H9 (cell line): ENCODE measurements around the gene PRIMPOL. TPM values are rescaled to one million over a fixed set of nuclear protein-coding genes. Genes with fewer than 3 reads are reported as not detected.
"Not testable (repeated sequence)": the region's sequence is repeated elsewhere in the genome, so short reads cannot be mapped to it uniquely, and the experiment has no call there.

ENCODE experiments used
- DNase-seq: peaks from one replicate; pipeline ENCODE4 v3.0.0-alpha.2; 2017
- H2AFZ ChIP-seq: one replicate; pipeline ENCODE4 v1.6.1; 2013; ENCODE audit warnings: mild to moderate bottlenecking, low read length, control low read depth, moderate library complexity
- H2AK5ac ChIP-seq: 2 replicates; pipeline ENCODE4 v1.6.1; 2013; ENCODE audit warnings: low read length, control low read depth, mixed read lengths; ENCODE audit not compliant: insufficient read length
- H2BK120ac ChIP-seq: one replicate; pipeline ENCODE4 v1.6.1; 2013; ENCODE audit warnings: low read depth, mild to moderate bottlenecking, low read length, control low read depth, inconsistent platforms; ENCODE audit not compliant: poor library complexity, severe bottlenecking
- H2BK12ac ChIP-seq: 2 replicates; pipeline ENCODE4 v1.6.1; 2013; ENCODE audit warnings: low read length, control low read depth, mixed read lengths, low read depth; ENCODE audit not compliant: insufficient read length
- H2BK15ac ChIP-seq: 2 replicates; pipeline ENCODE4 v1.6.1; 2013; ENCODE audit warnings: low read depth, low read length, control low read depth
- H2BK20ac ChIP-seq: one replicate; pipeline ENCODE4 v1.6.1; 2013; ENCODE audit warnings: low read depth, mild to moderate bottlenecking, low read length, control low read depth, inconsistent platforms; ENCODE audit not compliant: poor library complexity, severe bottlenecking
- H2BK5ac ChIP-seq: 2 replicates; pipeline ENCODE4 v1.6.1; 2013; ENCODE audit warnings: low read length, control low read depth, mixed read lengths; ENCODE audit not compliant: insufficient read length
- H3K14ac ChIP-seq: 2 replicates; pipeline ENCODE4 v1.6.1; 2013; ENCODE audit warnings: low read length, control low read depth; ENCODE audit not compliant: insufficient read depth
- H3K18ac ChIP-seq: 2 replicates; pipeline ENCODE4 v1.6.1; 2013; ENCODE audit warnings: low read depth, mild to moderate bottlenecking, mixed read lengths, low read length, control low read depth; ENCODE audit not compliant: insufficient read length
- H3K23ac ChIP-seq: 2 replicates; pipeline ENCODE4 v1.6.1; 2013; ENCODE audit warnings: low read length, control low read depth, mixed read lengths, low read depth; ENCODE audit not compliant: insufficient read length
- H3K23me2 ChIP-seq: 2 replicates; pipeline ENCODE4 v1.6.1; 2013; ENCODE audit warnings: low read depth, mild to moderate bottlenecking, mixed read lengths, low read length, control low read depth; ENCODE audit not compliant: insufficient read length, poor library complexity, severe bottlenecking
- H3K27ac ChIP-seq: 2 replicates; pipeline ENCODE4 v1.5.1; 2013; ENCODE audit warnings: low read length, control low read depth, mixed read lengths, low read depth; ENCODE audit not compliant: insufficient read length
- H3K27me3 ChIP-seq: 2 replicates; pipeline ENCODE4 v1.6.1; 2013; ENCODE audit warnings: low read length, control low read depth, inconsistent platforms; ENCODE audit not compliant: insufficient read depth
- H3K4ac ChIP-seq: 2 replicates; pipeline ENCODE4 v1.6.1; 2013; ENCODE audit warnings: low read depth, mild to moderate bottlenecking, control low read depth, inconsistent platforms, low read length, moderate library complexity
- H3K4me1 ChIP-seq: 2 replicates; pipeline ENCODE4 v1.6.1; 2013; ENCODE audit warnings: low read length, control low read depth, inconsistent platforms; ENCODE audit not compliant: insufficient read depth
- H3K4me2 ChIP-seq: 2 replicates; pipeline ENCODE4 v1.6.1; 2013; ENCODE audit warnings: low read length, control low read depth, mixed read lengths; ENCODE audit not compliant: insufficient read length, insufficient read depth
- H3K56ac ChIP-seq: 2 replicates; pipeline ENCODE4 v1.6.1; 2013; ENCODE audit warnings: low read depth, mild to moderate bottlenecking, mixed read lengths, low read length, control low read depth; ENCODE audit not compliant: insufficient read length
- H3K79me1 ChIP-seq: 2 replicates; pipeline ENCODE4 v1.6.1; 2013; ENCODE audit warnings: low read depth, mild to moderate bottlenecking, moderate library complexity, low read length, control low read depth, inconsistent platforms; ENCODE audit not compliant: insufficient read depth, poor library complexity, severe bottlenecking
- H3K79me2 ChIP-seq: 2 replicates; pipeline ENCODE4 v1.6.1; 2013; ENCODE audit warnings: low read length, control low read depth, inconsistent platforms; ENCODE audit not compliant: insufficient read depth
- H3K9ac ChIP-seq: 2 replicates; pipeline ENCODE4 v1.6.1; 2013; ENCODE audit warnings: low read length, control low read depth, mixed read lengths; ENCODE audit not compliant: insufficient read length; ENCODE audit errors: extremely low read depth
- H3K9me3 ChIP-seq: one replicate; pipeline ENCODE4 v1.6.1; 2013; ENCODE audit warnings: low read depth, low read length, inconsistent platforms; ENCODE audit not compliant: control insufficient read depth
- H3T11ph ChIP-seq: one replicate; pipeline ENCODE4 v1.6.1; 2013; ENCODE audit warnings: mild to moderate bottlenecking, low read length, control low read depth, inconsistent platforms
- H4K20me1 ChIP-seq: one replicate; pipeline ENCODE4 v1.6.1; 2013; ENCODE audit not compliant: control insufficient read depth, insufficient read length, insufficient read depth
- H4K5ac ChIP-seq: 2 replicates; pipeline ENCODE4 v1.6.1; 2013; ENCODE audit warnings: low read depth, mild to moderate bottlenecking, mixed read lengths, low read length, control low read depth; ENCODE audit not compliant: insufficient read length
- H4K8ac ChIP-seq: replicated peaks from 2 replicates; pipeline ENCODE4 v1.6.1; 2013; ENCODE audit warnings: low read length, control low read depth, mixed read lengths, low read depth; ENCODE audit not compliant: insufficient read length
- H4K91ac ChIP-seq: 2 replicates; pipeline ENCODE4 v1.6.1; 2013; ENCODE audit warnings: low read depth, mild to moderate bottlenecking, moderate library complexity, mixed read lengths, low read length, control low read depth; ENCODE audit not compliant: insufficient read length
- H3K27ac Mint-ChIP-seq, 3 experiments: 2 replicates in 2 of 3; 3 replicates in 1 of 3; pipeline ENCODE4 v1.8.0; 2020 to 2021; ENCODE audit warnings: mixed read lengths in 3 of 3, mild to moderate bottlenecking in 1 of 3, moderate library complexity in 1 of 3
- H3K27me3 Mint-ChIP-seq: 2 replicates; pipeline ENCODE4 v1.8.0; 2021; ENCODE audit warnings: low read depth, mild to moderate bottlenecking, moderate library complexity, mixed read lengths
- H3K36me3 Mint-ChIP-seq, 3 experiments: 2 replicates in 2 of 3; 3 replicates in 1 of 3; pipeline ENCODE4 v1.8.0; 2020 to 2021; ENCODE audit warnings: low read depth in 3 of 3, mixed read lengths in 3 of 3; ENCODE audit not compliant: insufficient read depth in 1 of 3
- H3K4me1 Mint-ChIP-seq, 2 experiments: 2 replicates each; pipeline ENCODE4 v1.8.0; 2020; ENCODE audit warnings: mixed read lengths in 2 of 2
- H3K4me3 Mint-ChIP-seq, 2 experiments: 2 replicates in 1 of 2; 3 replicates in 1 of 2; pipeline ENCODE4 v1.8.0; 2020 to 2021; ENCODE audit warnings: mild to moderate bottlenecking in 2 of 2, mixed read lengths in 2 of 2, moderate library complexity in 1 of 2
- H3K9me3 Mint-ChIP-seq, 2 experiments: 2 replicates in 1 of 2; 3 replicates in 1 of 2; pipeline ENCODE4 v1.8.0; 2020; ENCODE audit warnings: mild to moderate bottlenecking in 2 of 2, mixed read lengths in 2 of 2, moderate library complexity in 1 of 2
- CTCF ChIP-seq: fragments of 200-600 bp; sonication (generic); conservative IDR thresholded peaks from 3 replicates; pipeline ENCODE4 v1.8.0; 2021; ENCODE audit warnings: antibody characterized with exemption, mild to moderate bottlenecking
- WGBS: extraction: QIAGEN DNeasy Blood & Tissue Kit; methylation state at CpG from one replicate; pipeline ENCODE4 v1.1.7; 2013; ENCODE audit warnings: missing lambda C conversion rate, low lambda C conversion rate, mixed read lengths; ENCODE audit not compliant: insufficient read length; ENCODE audit errors: extremely low coverage; 5-methylcytosine and 5-hydroxymethylcytosine counted together
- total RNA-seq: library from RNA; stranded (reverse); gene quantifications from 2 replicates; pipeline ENCODE4 v1.2.1, GENCODE V29; 2021

PRIMPOL gene
- total RNA-seq, 1 experiment from 2014 or later, result 4.9 TPM

GRCh38 chr4:184624972-184625554 lies 24.5 kb upstream of the PRIMPOL start:
- Histone ChIP-seq H3K79me1 (no peaks in the 10 kb centered on the region), H2BK120ac (no peak overlapping the region), H2BK12ac (peak overlapping the region; percentile 96), H3K4me2 (no peak overlapping the region), H2AFZ (no peak overlapping the region), H3K27me3 (no peaks in the 10 kb centered on the region), H2AK5ac (peak overlapping the region; percentile 78), H3K9me3 (no peaks in the 10 kb centered on the region), H3K23ac (no peak overlapping the region), H4K5ac (no peak overlapping the region), H3K9ac (no peak overlapping the region), H3K18ac (no peak overlapping the region), H3K4me1 (peaks cover 6% of the 10 kb centered on the region; the same call in 1 of the 2 replicates), H3K79me2 (no peaks in the 10 kb centered on the region), H4K8ac (no peak overlapping the region), H3K14ac (no peak overlapping the region), H4K91ac (peak overlapping the region; percentile 61), H4K20me1 (no peaks in the 10 kb centered on the region), H3K23me2 (no peaks in the 10 kb centered on the region), H3T11ph (peak overlapping the region; percentile 90), H3K4ac (no peak overlapping the region), H3K27ac (no peak overlapping the region), H2BK15ac (no peak overlapping the region; the same call in 1 of the 2 replicates), H2BK5ac (no peak overlapping the region), H2BK20ac (no peak overlapping the region), H3K56ac (no peak overlapping the region)
- no CpG with 5 or more reads among the region's 7 CpGs for WGBS
- H3K36me3 Mint-ChIP-seq, result peaks cover 53 to 68% (median 64%) of the 10 kb centered on the region in 3 experiments
- H3K4me3 Mint-ChIP-seq, result no peak overlapping the region; a peak in 1 of 5 replicates
- H3K27me3 Mint-ChIP-seq, result no peaks in the 10 kb centered on the region
- H3K27ac Mint-ChIP-seq, result peak overlapping the region; percentile 85 to 98 (median 95)
- H3K9me3 Mint-ChIP-seq, result peaks cover 6% of the 10 kb centered on the region in 2 experiments; a peak in 4 of 5 replicates
- H3K4me1 Mint-ChIP-seq, result peaks cover 54 to 64% of the 10 kb centered on the region in 2 experiments
- TF ChIP-seq CTCF, result no peak
- no peak for DNase-seq

GRCh38 chr4:184625783-184626596 lies 23.5 kb upstream of the PRIMPOL start:
- peaks cover 47 to 58% of the 10 kb centered on the region in 2 experiments for H3K4me1 Mint-ChIP-seq
- H3K4me3 Mint-ChIP-seq, result peak overlapping the region in 1 of 2 experiments; percentile 28; a peak in 2 of 5 replicates
- not testable (repeated sequence) for H3K9ac ChIP-seq, H3T11ph ChIP-seq, H3K27me3 Mint-ChIP-seq, H3K4me1 ChIP-seq, H3K23ac ChIP-seq, H2BK15ac ChIP-seq, H3K9me3 Mint-ChIP-seq, H3K9me3 ChIP-seq, H2AFZ ChIP-seq, H3K23me2 ChIP-seq, H3K79me1 ChIP-seq, H2BK5ac ChIP-seq, H2BK120ac ChIP-seq, H3K56ac ChIP-seq, H3K4me2 ChIP-seq, H2BK12ac ChIP-seq, H3K79me2 ChIP-seq, H2BK20ac ChIP-seq, H3K14ac ChIP-seq, H3K27me3 ChIP-seq, H4K20me1 ChIP-seq, H3K4ac ChIP-seq, H4K5ac ChIP-seq, H4K8ac ChIP-seq
- H3K36me3 Mint-ChIP-seq, result peaks cover 58 to 73% (median 68%) of the 10 kb centered on the region in 3 experiments
- Histone ChIP-seq H2AK5ac (peak overlapping the region; percentile 33), H3K18ac (peak overlapping the region; percentile 86), H4K91ac (peak overlapping the region; percentile 61), H3K27ac (peak overlapping the region; percentile 54)
- DNase-seq, result peak; percentile 49
- WGBS, result no CpG with 5 or more reads among the region's 11 CpGs
- peak overlapping the region; percentile 85 to 98 (median 95) for H3K27ac Mint-ChIP-seq
